NCI-H526 treated with DMSO at 0.1 percent for 48 hours (cell line): ENCODE measurements around the gene TMEM156.
"Not testable (repeated sequence)": the region's sequence is repeated elsewhere in the genome, so short reads cannot be mapped to it uniquely, and the experiment has no call there.

ENCODE experiments used
- DNase-seq: peaks from one replicate; lab custom pipeline; 2025; lab: John Stamatoyannopoulos, UW

The TMEM156 gene

GRCh38 chr4:38957261-38957815 is 74.9 kb downstream of the TMEM156 start:
- DNase-seq = no peak

GRCh38 chr4:38955957-38956356 is 76.3 kb downstream of the TMEM156 start:
- DNase-seq = no peak

- no peak for DNase-seq
Observed at GRCh38 chr4:38954727-38955126, 77.5 kb downstream of the TMEM156 start.

- no peak for DNase-seq
Observed at GRCh38 chr4:38952017-38952416, 80.2 kb downstream of the TMEM156 start.

- no peak for DNase-seq
Observed at GRCh38 chr4:38951598-38951997, 80.6 kb downstream of the TMEM156 start.

GRCh38 chr4:38950734-38951133 is 81.5 kb downstream of the TMEM156 start:
- DNase-seq = no peak

- DNase-seq = no peak
Observed at GRCh38 chr4:38950159-38950558, 82.0 kb downstream of the TMEM156 start.

GRCh38 chr4:38949411-38950051 is 82.7 kb downstream of the TMEM156 start:
- no peak for DNase-seq

GRCh38 chr4:38948551-38948950 is 83.7 kb downstream of the TMEM156 start:
- DNase-seq = no peak

GRCh38 chr4:38946919-38947318 is 85.3 kb downstream of the TMEM156 start:
- DNase-seq = no peak

- DNase-seq = no peak
Observed at GRCh38 chr4:38944440-38944839, 87.8 kb downstream of the TMEM156 start.

- DNase-seq = no peak
Observed at GRCh38 chr4:38943343-38943742, 88.9 kb downstream of the TMEM156 start.

GRCh38 chr4:38941906-38942305 is 90.3 kb downstream of the TMEM156 start:
- not testable (repeated sequence) for DNase-seq

GRCh38 chr4:38940476-38940875 is 91.7 kb downstream of the TMEM156 start:
- no peak for DNase-seq

- DNase-seq = no peak
Observed at GRCh38 chr4:38939165-38939564, 93.0 kb downstream of the TMEM156 start.

GRCh38 chr4:38935391-38936073 is 96.7 kb downstream of the TMEM156 start:
- no peak for DNase-seq

GRCh38 chr4:38931125-38931524 is 101.1 kb downstream of the TMEM156 start:
- no peak for DNase-seq

GRCh38 chr4:38930707-38931106 is 101.5 kb downstream of the TMEM156 start:
- DNase-seq = no peak

GRCh38 chr4:38930204-38930603 is 102.0 kb downstream of the TMEM156 start:
- DNase-seq = no peak

GRCh38 chr4:38928974-38929373 is 103.2 kb downstream of the TMEM156 start:
- no peak for DNase-seq

GRCh38 chr4:38928568-38928967 is 103.6 kb downstream of the TMEM156 start:
- DNase-seq = no peak

- DNase-seq = no peak
Observed at GRCh38 chr4:38926896-38927295, 105.3 kb downstream of the TMEM156 start.
